Activated CD4-positive, alpha-beta T cell treated with anti-CD3 and anti-CD28 coated beads, Interleukin-2, amount 10 ng/mL, durations not matched to agents 7 days and 5 days (primary cell): ENCODE measurements around the gene ALKBH4. TPM values are rescaled to one million over a fixed set of nuclear protein-coding genes. Genes with fewer than 3 reads are reported as not detected.
"Not testable (repeated sequence)": the region's sequence is repeated elsewhere in the genome, so short reads cannot be mapped to it uniquely, and the experiment has no call there.

Source experiments
- CTCF ChIA-PET: fragments of 350-600 bp; sonication (Branson Sonifier 250); formaldehyde crosslinking; loops from one replicate; lab custom pipeline; 2021; ENCODE audit warnings: antibody characterized with exemption; lab: Charles Lee
- POLR2A ChIA-PET: fragments of 350-600 bp; sonication (Branson Sonifier 250); formaldehyde crosslinking; loops from one replicate; lab custom pipeline; 2021; ENCODE audit warnings: antibody characterized with exemption; lab: Charles Lee
- DNase-seq: peaks from one replicate; pipeline ENCODE4 v3.0.0-alpha.2; 2020
- H3K27ac Mint-ChIP-seq: one replicate; pipeline ENCODE4 v1.8.0; 2021; ENCODE audit warnings: mild to moderate bottlenecking, moderate library complexity, mixed read lengths
- H3K27me3 Mint-ChIP-seq: one replicate; pipeline ENCODE4 v1.8.0; 2021; ENCODE audit warnings: mixed read lengths
- H3K36me3 Mint-ChIP-seq: one replicate; pipeline ENCODE4 v1.8.0; 2021; ENCODE audit warnings: low read depth, mixed read lengths
- H3K4me1 Mint-ChIP-seq: one replicate; pipeline ENCODE4 v1.8.0; 2021; ENCODE audit warnings: mixed read lengths
- H3K4me3 Mint-ChIP-seq: one replicate; pipeline ENCODE4 v1.8.0; 2021; ENCODE audit warnings: mild to moderate bottlenecking, moderate library complexity, mixed read lengths
- H3K9me3 Mint-ChIP-seq: one replicate; pipeline ENCODE4 v1.8.0; 2021; ENCODE audit warnings: mixed read lengths
- total RNA-seq, 2 experiments: library from RNA; stranded (reverse); gene quantifications; one replicate each; pipeline ENCODE4 v1.2.3, GENCODE V29; 2021

Gene ALKBH4
- total RNA-seq, 2 experiments from 2014 or later = 10.5 to 12.9 TPM

GRCh38 chr7:102455596-102455995 is 9.1 kb downstream of the ALKBH4 start:
- DNase-seq = no peak
- Mint-ChIP-seq H3K9me3 (no peaks in the 10 kb centered on the region), H3K4me1 (no peaks in the 10 kb centered on the region), H3K27ac (no peak overlapping the region), H3K4me3 (no peak overlapping the region), H3K36me3 (peaks cover 6% of the 10 kb centered on the region), H3K27me3 (no peaks in the 10 kb centered on the region)
- ChIA-PET CTCF (interaction anchor here (1.0 kb wide), 1 partner anchor 17 kb away, joined by 3 read pairs; no protein-coding TSS in a partner anchor), POLR2A (no interaction called here)

GRCh38 chr7:102454932-102455331 is 9.7 kb downstream of the ALKBH4 start:
- DNase-seq, H3K9me3 Mint-ChIP-seq, H3K36me3 Mint-ChIP-seq, H3K4me1 Mint-ChIP-seq, POLR2A ChIA-PET, H3K4me3 Mint-ChIP-seq, H3K27me3 Mint-ChIP-seq: not testable (repeated sequence)
- H3K27ac Mint-ChIP-seq = peak overlapping the region; percentile 11
- CTCF ChIA-PET = interaction anchor here (0.5 to 1.8 kb wide), 2 partner anchors 42 to 65 kb away, joined by 3 to 5 read pairs; no protein-coding TSS in a partner anchor

DNA sequence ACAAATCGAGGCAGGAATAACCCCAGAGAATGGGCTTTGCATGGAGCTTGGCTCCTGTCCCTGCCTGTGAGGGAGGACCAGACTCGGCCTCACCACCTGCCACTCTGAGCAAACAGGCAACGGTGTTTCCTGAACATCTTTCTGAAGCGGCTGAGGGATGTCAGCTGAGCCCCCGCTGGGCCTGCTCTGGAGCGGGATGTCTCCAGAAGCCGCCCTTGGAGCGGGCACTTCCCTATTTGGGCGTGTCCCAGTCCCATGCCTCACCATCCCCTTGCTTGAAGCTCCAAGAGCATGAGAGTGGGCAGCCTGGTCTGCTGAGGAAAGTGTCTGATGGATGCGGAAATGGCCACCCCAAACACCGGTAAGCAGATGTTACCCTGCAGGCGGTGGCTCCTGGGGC is 10.2 kb downstream of the ALKBH4 start:
- Mint-ChIP-seq H3K4me3 (no peak overlapping the region), H3K4me1 (no peaks in the 10 kb centered on the region), H3K36me3 (peaks cover 6% of the 10 kb centered on the region), H3K27me3 (no peaks in the 10 kb centered on the region), H3K9me3 (no peaks in the 10 kb centered on the region), H3K27ac (peak overlapping the region; percentile 11)
- POLR2A ChIA-PET = no interaction called here
- CTCF ChIA-PET = interaction anchor here (0.5 to 1.8 kb wide), 2 partner anchors 42 to 65 kb away, joined by 3 to 5 read pairs; no protein-coding TSS in a partner anchor
- no peak for DNase-seq

- CTCF ChIA-PET = interaction anchor here (0.7 to 1.8 kb wide), 3 partner anchors 9 to 40 kb away, joined by 3 read pairs; no protein-coding TSS in a partner anchor
Observed at GRCh38 chr7:102453319-102453718, 11.3 kb downstream of the ALKBH4 start.

GRCh38 chr7:102452451-102452850 is 12.2 kb downstream of the ALKBH4 start:
- no peak overlapping the region for H3K4me3 Mint-ChIP-seq
- H3K4me1 Mint-ChIP-seq = no peaks in the 10 kb centered on the region
- no peaks in the 10 kb centered on the region for H3K9me3 Mint-ChIP-seq
- H3K27me3 Mint-ChIP-seq = no peaks in the 10 kb centered on the region
- CTCF ChIA-PET = interaction anchor here (0.7 to 1.6 kb wide), 4 partner anchors 10 to 48 kb away, joined by 3 to 4 read pairs (median 3); no protein-coding TSS in a partner anchor
- no peak overlapping the region for H3K27ac Mint-ChIP-seq
- POLR2A ChIA-PET = no interaction called here
- H3K36me3 Mint-ChIP-seq = peaks cover 7% of the 10 kb centered on the region
- DNase-seq = no peak

More at GRCh38 chr7:102453319-102453718, 11.3 kb downstream of the ALKBH4 start:
- no peak overlapping the region for H3K27ac Mint-ChIP-seq
- no peaks in the 10 kb centered on the region for H3K27me3 Mint-ChIP-seq
- H3K9me3 Mint-ChIP-seq = no peaks in the 10 kb centered on the region
- DNase-seq = no peak
- POLR2A ChIA-PET = no interaction called here
- H3K4me1 Mint-ChIP-seq = no peaks in the 10 kb centered on the region
- no peak overlapping the region for H3K4me3 Mint-ChIP-seq
- peaks cover 9% of the 10 kb centered on the region for H3K36me3 Mint-ChIP-seq

DNA sequence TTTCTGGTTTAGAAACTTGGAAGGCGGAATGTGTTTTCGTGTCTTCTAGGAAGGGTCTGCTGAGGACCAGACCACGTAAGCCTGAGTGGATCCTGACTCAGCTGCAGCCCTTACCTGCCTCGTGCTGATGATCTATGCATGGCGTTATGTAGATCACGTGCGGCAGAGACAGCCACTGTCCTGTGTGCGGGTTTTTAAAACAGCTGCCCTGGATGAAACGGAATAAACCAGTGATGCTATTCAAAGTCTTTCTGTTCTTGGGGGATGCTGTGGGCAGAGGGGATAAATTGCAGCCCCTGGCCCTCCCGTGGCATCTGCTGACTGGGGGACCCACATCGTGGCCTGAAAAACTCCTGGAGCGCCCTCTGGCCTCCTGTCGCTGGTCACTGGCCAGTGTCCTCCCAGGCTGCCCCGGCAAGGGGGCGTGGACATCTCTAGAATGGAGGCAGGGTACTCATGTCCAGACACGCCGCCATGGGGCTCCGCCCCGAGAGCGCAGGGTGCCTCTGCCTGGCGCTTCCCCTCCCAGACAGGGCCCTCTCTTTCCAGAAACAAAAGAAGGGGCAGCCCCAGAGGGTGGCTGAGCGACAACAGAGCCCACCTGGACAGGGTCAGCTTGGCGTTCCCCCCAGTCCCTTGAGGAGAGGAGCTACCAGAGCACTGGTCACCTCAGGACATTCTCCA is 13.2 kb downstream of the ALKBH4 start:
- no peak for DNase-seq
- POLR2A ChIA-PET = no interaction called here
- H3K27ac Mint-ChIP-seq = no peak overlapping the region
- H3K4me1 Mint-ChIP-seq = no peaks in the 10 kb centered on the region
- CTCF ChIA-PET = interaction anchor here (1.0 to 1.3 kb wide), 3 partner anchors 11 to 47 kb away, joined by 3 to 5 read pairs (median 4); no protein-coding TSS in a partner anchor
- H3K36me3 Mint-ChIP-seq = peaks cover 13% of the 10 kb centered on the region
- no peaks in the 10 kb centered on the region for H3K27me3 Mint-ChIP-seq
- H3K9me3 Mint-ChIP-seq = no peaks in the 10 kb centered on the region
- no peak overlapping the region for H3K4me3 Mint-ChIP-seq

DNA sequence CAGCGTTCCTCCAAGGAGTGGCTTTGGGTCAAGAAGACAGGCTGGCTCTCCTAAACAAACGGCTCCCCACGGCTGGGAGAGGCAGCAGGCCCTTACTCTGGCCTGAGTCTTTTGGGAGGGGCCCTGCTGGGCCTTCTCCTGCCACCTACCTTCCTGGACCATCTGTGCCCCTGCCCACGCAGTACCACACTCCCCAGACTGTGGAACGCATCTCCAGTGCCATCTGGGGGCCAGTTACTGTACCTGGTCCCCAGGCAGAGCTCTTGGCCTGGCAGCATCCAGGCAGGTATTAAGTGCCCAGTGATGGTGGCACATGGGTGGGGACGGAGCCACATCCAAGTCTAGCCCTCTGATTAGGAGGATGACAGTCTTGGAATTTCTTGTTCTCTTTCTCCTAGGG is 14.4 kb downstream of the ALKBH4 start:
- Mint-ChIP-seq H3K9me3 (no peaks in the 10 kb centered on the region), H3K36me3 (peaks cover 14% of the 10 kb centered on the region), H3K27me3 (no peaks in the 10 kb centered on the region), H3K27ac (no peak overlapping the region), H3K4me1 (no peaks in the 10 kb centered on the region), H3K4me3 (no peak overlapping the region)
- POLR2A ChIA-PET = no interaction called here
- CTCF ChIA-PET = interaction anchor here (1.2 to 1.8 kb wide), 6 partner anchors 9 to 42 kb away, joined by 3 to 9 read pairs (median 4); partner anchors contain the start of gene ORAI2
- peak; percentile 58 for DNase-seq

DNA sequence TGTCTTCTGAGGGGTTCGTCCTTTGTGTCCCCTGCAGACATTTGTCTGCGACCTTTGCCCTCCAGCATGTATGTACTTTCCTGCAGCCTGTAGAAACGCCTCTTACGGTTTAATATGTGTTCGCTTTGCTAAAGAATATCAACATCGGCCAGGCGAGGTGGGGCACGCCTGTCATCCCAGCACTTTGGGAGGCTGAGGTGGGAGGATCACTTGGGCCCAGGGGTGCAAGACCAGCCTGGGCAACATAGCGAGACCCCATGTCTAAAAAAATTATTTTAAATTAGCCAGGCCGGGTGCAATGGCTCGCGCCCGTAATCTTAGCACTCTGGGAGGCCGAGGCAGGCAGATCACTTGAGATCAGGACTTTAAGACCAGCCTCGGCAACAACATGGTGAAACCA is 15.5 kb downstream of the ALKBH4 start:
- POLR2A ChIA-PET = no interaction called here
- H3K36me3 Mint-ChIP-seq = peaks cover 17% of the 10 kb centered on the region

GRCh38 chr7:102447311-102447710 is 17.4 kb downstream of the ALKBH4 start:
- no peak for DNase-seq
- peaks cover 23% of the 10 kb centered on the region for H3K36me3 Mint-ChIP-seq
- POLR2A ChIA-PET = interaction anchor here (1.6 kb wide), 1 partner anchor 13 kb away, joined by 5 read pairs; no protein-coding TSS in a partner anchor
- no peaks in the 10 kb centered on the region for H3K27me3 Mint-ChIP-seq
- no peaks in the 10 kb centered on the region for H3K9me3 Mint-ChIP-seq
- H3K27ac Mint-ChIP-seq = no peak overlapping the region
- H3K4me3 Mint-ChIP-seq = no peak overlapping the region
- CTCF ChIA-PET = interaction anchor here (1.3 kb wide), 1 partner anchor 10 kb away, joined by 4 read pairs; no protein-coding TSS in a partner anchor
- peaks cover 4% of the 10 kb centered on the region for H3K4me1 Mint-ChIP-seq

More for the DNA sequence above, 15.5 kb downstream of the ALKBH4 start:
- Mint-ChIP-seq H3K27me3 (no peaks in the 10 kb centered on the region), H3K27ac (no peak overlapping the region), H3K9me3 (no peaks in the 10 kb centered on the region), H3K4me1 (no peaks in the 10 kb centered on the region), H3K4me3 (no peak overlapping the region)
- CTCF ChIA-PET = interaction anchor here (1.3 to 1.8 kb wide), 4 partner anchors 8 to 41 kb away, joined by 4 to 9 read pairs (median 4); partner anchors contain the start of gene ORAI2
- DNase-seq = no peak

DNA sequence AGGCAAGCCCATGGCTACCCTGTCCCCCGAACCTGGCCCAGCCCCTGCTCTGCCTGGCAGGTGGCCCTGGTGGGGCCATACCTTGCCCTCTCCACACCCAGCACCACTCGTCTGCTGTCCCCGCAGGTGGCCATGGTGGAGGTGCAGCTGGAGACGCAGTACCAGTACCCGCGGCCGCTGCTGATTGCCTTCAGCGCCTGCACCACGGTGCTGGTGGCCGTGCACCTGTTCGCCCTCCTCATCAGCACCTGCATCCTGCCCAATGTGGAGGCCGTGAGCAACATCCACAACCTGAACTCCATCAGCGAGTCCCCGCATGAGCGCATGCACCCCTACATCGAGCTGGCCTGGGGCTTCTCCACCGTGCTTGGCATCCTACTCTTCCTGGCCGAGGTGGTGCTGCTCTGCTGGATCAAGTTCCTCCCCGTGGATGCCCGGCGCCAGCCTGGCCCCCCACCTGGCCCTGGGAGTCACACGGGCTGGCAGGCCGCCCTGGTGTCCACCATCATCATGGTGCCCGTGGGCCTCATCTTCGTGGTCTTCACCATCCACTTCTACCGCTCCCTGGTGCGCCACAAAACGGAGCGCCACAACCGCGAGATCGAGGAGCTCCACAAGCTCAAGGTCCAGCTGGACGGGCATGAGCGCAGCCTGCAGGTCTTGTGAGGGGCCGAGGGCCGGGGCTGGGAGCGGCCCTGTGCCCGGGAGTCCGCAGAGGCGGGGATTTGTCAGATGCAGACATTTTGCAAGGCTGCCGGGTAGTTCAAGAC is 18.1 kb downstream of the ALKBH4 start:
- CTCF ChIA-PET = interaction anchor here (1.3 kb wide), 1 partner anchor 9 kb away, joined by 4 read pairs; no protein-coding TSS in a partner anchor
- no peaks in the 10 kb centered on the region for H3K27me3 Mint-ChIP-seq
- peaks cover 7% of the 10 kb centered on the region for H3K4me1 Mint-ChIP-seq
- no peak for DNase-seq
- no peaks in the 10 kb centered on the region for H3K9me3 Mint-ChIP-seq
- H3K27ac Mint-ChIP-seq = no peak overlapping the region
- POLR2A ChIA-PET = no interaction called here
- peaks cover 28% of the 10 kb centered on the region for H3K36me3 Mint-ChIP-seq
- no peak overlapping the region for H3K4me3 Mint-ChIP-seq

- peak overlapping the region; percentile 25 for H3K27ac Mint-ChIP-seq
- H3K4me1 Mint-ChIP-seq = peaks cover 8% of the 10 kb centered on the region
- H3K27me3 Mint-ChIP-seq = no peaks in the 10 kb centered on the region
- no peak overlapping the region for H3K4me3 Mint-ChIP-seq
- DNase-seq = no peak
- H3K36me3 Mint-ChIP-seq = peaks cover 29% of the 10 kb centered on the region
- CTCF ChIA-PET = interaction anchor here (0.7 kb wide), 1 partner anchor 13 kb away, joined by 4 read pairs; no protein-coding TSS in a partner anchor
- no peaks in the 10 kb centered on the region for H3K9me3 Mint-ChIP-seq
- POLR2A ChIA-PET = no interaction called here
Observed at GRCh38 chr7:102445674-102446071, 19.0 kb downstream of the ALKBH4 start.

DNA sequence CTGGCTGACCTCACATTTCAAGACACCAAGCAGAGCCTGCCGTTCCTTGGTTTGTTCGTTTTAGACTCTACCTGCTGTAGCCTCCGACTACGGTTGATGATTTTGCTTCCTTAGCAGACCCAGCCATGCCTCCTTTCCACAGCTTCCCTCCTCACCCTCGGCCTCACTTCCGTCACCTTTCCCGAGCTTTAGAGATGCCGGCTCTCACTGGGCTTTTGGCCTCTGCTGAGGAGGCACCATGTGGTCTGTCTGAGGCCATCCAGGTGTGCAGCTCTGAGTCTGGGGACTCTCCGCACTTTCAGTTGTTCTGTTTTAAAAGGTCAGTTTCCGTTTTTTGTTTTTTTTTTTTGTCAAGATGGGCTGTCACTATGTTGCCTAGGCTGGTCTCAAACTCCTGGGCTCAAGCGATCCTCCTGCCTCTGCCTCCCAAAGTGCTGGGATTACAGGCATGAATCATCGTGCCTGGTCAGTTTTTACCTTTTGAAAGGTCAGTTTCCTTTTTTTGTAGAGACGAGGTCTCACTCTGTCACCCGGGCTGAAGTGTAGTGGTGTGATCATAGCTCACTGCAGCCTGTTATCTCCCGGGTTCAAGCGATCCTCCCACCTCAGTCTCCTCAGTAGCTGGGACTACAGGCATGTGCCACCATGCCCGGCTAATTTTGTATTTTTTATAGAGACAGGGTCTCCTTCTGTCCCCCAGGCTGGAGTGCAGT is 19.5 kb downstream of the ALKBH4 start:
- Mint-ChIP-seq H3K9me3 (no peaks in the 10 kb centered on the region), H3K36me3 (peaks cover 29% of the 10 kb centered on the region), H3K4me1 (peaks cover 8% of the 10 kb centered on the region), H3K27me3 (no peaks in the 10 kb centered on the region), H3K4me3 (no peak overlapping the region), H3K27ac (peak overlapping the region; percentile 69)
- DNase-seq = no peak
- POLR2A ChIA-PET = no interaction called here
- CTCF ChIA-PET = interaction anchor here (0.7 to 1.5 kb wide), 2 partner anchors 13 to 29 kb away, joined by 4 read pairs; no protein-coding TSS in a partner anchor
